ENCODE data around the gene CYP46A1. TPM values are rescaled to one million over a fixed set of nuclear protein-coding genes. Genes with fewer than 3 reads are reported as not detected.

Gene CYP46A1
- total RNA-seq, 1 experiment from 2014 or later = 0.02 TPM

GRCh38 chr14:99737451-99737951 is 53.4 kb downstream of the CYP46A1 start:
- peak; percentile 38 for DNase-seq (ENCODE audit: extremely low read depth, low read depth)

DNA sequence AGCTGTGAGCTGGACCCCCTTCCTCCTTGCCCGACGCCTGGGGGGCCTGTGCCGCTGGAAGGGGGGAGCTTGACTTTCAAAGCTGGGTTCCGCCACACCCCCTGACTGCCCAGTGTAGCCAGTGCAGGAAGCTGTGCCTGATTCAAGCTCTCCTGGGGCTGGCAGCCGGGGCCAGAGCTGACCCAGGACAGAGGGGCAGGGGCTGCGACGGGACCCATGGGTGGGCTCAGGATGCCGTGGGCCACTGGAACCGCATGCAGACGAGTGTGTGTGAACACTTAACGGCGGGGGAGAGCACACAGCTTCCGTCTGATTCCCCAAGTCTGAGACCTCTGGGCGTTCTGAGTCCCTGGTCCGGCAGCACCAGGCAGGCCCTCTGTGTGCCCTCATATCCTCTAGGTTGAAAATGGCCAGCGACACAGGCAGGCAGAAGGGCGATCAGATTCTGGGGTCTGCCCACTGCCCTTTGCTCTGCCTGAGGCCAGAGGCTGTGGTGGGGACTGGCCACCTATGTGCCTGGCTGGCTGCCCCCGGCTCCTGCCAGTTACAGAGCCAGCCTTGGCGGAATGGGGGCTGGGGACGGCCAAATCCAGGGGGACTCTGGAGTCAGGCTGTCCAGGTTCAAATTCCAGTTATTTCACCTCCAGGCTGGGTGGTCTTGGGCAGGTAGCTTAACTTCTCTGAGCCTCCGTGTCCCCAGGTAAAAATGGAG is 54.0 kb downstream of the CYP46A1 start:
- no peak for DNase-seq (ENCODE audit: extremely low read depth, low read depth)

- DNase-seq (ENCODE audit: extremely low read depth, low read depth) = no peak
These were observed 56.3 kb downstream of the CYP46A1 start for GRCh38 chr14:99740411-99740810.

DNA sequence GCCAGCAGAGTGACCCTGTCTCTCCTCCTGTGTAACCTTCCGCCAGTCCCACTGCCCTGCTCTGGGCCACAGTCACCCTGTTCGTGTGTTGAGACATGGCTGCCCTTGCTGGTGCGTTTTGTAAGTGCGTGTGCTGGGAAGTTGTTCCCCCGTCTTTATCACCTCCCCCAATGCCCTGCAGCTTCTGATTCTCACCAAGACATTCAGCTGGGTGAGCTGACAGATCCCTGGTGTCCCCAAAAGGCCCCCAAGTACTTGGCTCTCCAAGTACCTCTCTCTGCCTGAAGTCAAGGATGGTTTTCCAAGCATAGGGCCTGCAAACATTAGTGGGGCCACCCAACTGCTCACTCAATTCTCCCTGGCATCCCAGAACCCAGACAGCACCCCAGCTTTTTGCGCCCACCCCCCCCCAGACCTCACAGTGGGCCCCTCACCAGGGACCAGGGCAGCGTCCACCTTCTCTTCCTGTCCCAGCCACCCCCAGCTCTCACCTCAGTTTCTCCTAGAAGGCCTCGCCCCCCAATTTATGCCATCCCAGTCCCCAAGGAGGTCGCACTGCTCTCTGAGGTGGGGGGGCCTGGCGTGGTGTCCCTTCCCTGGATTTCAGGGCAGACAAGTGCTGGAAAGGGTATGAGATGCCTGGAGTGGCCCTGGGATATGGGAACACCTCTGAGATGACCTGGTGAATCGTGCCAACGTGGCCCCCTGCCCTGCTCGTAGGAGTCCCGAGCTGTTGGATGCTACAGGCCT is 57.3 kb downstream of the CYP46A1 start:
- DNase-seq (ENCODE audit: extremely low read depth, low read depth) = no peak

- DNase-seq (ENCODE audit: extremely low read depth, low read depth) = no peak
These were observed 58.0 kb downstream of the CYP46A1 start for GRCh38 chr14:99742074-99742473.

GRCh38 chr14:99742509-99743487 is 58.7 kb downstream of the CYP46A1 start:
- DNase-seq (ENCODE audit: extremely low read depth, low read depth) = no peak

GRCh38 chr14:99744199-99744872 is 60.2 kb downstream of the CYP46A1 start:
- DNase-seq (ENCODE audit: extremely low read depth, low read depth) = no peak

- DNase-seq (ENCODE audit: extremely low read depth, low read depth) = no peak
These were observed 60.8 kb downstream of the CYP46A1 start for GRCh38 chr14:99744873-99745224.

- no peak for DNase-seq (ENCODE audit: extremely low read depth, low read depth)
These were observed 61.3 kb downstream of the CYP46A1 start for GRCh38 chr14:99745307-99745951.

DNA sequence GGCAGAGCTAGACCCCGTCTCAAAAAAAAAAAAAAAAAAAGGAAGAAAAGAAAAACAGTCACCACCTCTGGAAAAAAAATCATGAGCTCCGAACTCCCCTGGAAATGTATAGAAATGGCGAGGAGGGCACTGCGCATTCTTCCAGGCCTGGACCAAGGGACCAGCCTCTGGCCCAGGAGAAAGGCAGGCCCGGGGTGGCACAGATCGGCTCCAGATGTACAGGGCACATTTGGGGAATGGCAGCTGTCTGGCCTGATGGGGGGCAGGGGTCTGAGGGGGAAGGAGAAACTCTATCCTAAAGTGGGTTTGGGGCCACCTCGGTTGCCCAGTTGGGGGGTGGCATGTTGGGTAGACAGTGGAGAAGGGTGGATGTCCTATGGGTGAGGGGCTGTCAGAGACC is 63.1 kb downstream of the CYP46A1 start:
- no peak for DNase-seq (ENCODE audit: extremely low read depth, low read depth)

DNA sequence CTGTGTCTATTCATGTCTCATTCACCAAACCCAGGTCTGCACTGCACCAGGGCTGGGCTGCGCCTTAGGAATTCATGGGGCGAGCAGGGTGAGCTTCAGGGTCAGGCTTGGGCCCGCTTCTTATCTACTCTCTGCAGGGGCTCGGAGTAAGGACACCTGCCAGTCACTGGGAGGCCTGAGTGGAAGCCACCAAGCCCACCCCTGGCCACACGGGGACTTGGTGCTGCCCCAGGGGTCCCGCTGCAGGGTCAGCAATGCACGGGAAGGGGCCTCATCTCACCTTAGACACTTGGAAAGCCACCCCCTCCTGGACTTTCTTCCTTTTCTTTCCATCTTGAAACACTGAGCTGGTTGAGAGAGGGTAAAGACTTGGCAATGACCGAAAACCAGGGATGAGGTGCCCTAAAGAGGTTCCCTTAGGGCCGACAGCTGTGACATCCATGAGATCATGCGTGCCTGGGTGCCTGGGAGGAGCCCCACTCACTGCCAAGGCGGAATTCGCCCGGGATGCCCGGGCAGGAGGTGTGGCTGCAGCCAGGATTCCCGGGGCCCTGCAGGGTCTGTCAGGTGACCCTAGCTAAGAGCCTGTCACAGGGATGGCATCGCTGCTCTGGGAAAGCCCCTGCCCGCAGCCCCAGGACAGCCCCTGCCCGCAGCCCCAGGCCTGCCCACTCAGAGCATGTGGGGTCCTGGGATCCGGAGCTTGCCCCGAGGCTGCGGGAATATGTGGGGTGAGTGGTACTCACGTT is 63.7 kb downstream of the CYP46A1 start:
- DNase-seq (ENCODE audit: extremely low read depth, low read depth) = no peak

- no peak for DNase-seq (ENCODE audit: extremely low read depth, low read depth)
These were observed 64.4 kb downstream of the CYP46A1 start for GRCh38 chr14:99748529-99748928.

DNA sequence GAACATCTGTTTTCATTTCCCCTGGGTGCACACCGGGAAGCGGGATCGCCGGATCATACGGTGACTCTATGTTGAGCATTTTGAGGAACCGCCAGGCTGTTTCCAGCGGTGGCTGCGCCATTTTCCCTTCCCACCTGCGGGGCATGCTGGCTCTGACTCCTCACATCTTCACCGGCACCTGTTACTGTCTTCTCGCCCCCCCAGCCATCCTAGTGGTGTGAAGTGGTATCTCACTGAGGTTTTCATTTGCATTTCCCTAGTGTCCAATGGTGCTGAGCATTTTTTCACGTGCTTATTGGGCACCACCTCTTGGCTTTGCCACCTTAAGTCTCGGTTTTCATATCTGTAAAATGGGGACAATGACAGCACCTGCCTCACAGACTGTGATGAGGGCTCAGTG is 65.0 kb downstream of the CYP46A1 start:
- no peak for DNase-seq (ENCODE audit: extremely low read depth, low read depth)

- DNase-seq (ENCODE audit: extremely low read depth, low read depth) = no peak
These were observed 65.9 kb downstream of the CYP46A1 start for GRCh38 chr14:99749763-99750715.

- no peak for DNase-seq (ENCODE audit: extremely low read depth, low read depth)
These were observed 66.8 kb downstream of the CYP46A1 start for GRCh38 chr14:99750746-99751450.

GRCh38 chr14:99751539-99752485 is 67.7 kb downstream of the CYP46A1 start:
- no peak for DNase-seq (ENCODE audit: extremely low read depth, low read depth)
